Measurements from ENCODE around the gene JUNB.

Gene JUNB

DNA sequence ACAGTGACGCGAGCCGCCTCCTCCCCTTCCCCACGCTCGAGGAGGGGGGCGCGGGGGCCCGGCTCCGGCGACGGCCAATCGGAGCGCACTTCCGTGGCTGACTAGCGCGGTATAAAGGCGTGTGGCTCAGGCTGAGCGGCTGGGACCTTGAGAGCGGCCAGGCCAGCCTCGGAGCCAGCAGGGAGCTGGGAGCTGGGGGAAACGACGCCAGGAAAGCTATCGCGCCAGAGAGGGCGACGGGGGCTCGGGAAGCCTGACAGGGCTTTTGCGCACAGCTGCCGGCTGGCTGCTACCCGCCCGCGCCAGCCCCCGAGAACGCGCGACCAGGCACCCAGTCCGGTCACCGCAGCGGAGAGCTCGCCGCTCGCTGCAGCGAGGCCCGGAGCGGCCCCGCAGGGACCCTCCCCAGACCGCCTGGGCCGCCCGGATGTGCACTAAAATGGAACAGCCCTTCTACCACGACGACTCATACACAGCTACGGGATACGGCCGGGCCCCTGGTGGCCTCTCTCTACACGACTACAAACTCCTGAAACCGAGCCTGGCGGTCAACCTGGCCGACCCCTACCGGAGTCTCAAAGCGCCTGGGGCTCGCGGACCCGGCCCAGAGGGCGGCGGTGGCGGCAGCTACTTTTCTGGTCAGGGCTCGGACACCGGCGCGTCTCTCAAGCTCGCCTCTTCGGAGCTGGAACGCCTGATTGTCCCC, at the start of gene JUNB:
Gene JUNB, plus strand, starts transcription at position 142 of the 706 bp plus-strand sequence. Its CDS starts 286 bp downstream, at position 428.
- DNase-seq: peak; percentile 91

DNA sequence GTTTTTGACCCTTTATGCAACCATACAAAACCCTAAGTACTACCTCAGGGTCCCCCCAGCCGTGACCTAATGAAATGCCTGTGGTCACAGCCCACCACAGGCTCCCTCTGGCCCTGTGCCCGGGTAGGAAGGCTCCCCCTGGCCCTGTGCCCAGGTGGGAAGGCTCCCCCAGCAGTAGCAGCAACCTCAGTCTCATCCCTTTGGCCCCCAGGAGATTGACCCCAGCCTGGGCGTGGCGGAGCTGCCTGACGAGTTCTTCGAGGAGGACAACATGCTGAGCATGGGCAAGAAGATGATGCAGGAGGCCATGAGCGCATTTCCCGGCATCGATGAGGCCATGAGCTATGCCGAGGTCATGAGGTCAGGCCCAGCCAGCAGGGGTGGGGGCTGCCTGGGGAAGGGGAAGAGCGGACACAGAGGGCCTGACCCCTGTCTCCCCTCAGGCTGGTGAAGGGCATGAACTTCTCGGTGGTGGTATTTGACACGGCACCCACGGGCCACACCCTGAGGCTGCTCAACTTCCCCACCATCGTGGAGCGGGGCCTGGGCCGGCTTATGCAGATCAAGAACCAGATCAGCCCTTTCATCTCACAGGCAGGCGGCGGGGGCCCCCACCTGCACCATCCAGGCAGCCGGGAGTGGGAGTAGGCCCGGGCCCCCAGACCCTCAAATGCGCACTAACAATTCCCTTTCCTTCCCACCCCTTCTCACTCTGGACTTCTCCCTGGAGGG, 46.0 kb upstream of the JUNB start:
- no peak for DNase-seq

DNA sequence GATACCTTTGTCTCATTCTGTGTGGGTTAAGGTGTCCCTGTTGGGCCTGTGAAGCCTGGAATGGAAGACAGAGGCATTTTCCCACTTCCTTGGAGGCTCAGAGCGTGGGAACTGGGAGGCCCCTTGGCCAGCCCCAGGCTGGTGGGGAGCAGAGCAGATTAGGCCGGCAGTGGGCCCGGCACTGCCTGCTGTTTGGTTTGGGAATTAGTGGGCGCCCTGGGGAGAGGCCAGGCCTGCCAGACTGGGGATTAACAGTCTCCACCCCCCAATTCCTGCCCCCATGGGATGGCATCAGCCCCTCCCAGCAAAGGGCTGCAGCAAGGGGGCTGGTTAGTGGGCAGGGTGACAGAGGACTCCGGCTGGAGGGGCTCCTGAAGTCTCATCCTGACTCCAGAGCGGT, 42.8 kb upstream of the JUNB start:
- DNase-seq: no peak

DNA sequence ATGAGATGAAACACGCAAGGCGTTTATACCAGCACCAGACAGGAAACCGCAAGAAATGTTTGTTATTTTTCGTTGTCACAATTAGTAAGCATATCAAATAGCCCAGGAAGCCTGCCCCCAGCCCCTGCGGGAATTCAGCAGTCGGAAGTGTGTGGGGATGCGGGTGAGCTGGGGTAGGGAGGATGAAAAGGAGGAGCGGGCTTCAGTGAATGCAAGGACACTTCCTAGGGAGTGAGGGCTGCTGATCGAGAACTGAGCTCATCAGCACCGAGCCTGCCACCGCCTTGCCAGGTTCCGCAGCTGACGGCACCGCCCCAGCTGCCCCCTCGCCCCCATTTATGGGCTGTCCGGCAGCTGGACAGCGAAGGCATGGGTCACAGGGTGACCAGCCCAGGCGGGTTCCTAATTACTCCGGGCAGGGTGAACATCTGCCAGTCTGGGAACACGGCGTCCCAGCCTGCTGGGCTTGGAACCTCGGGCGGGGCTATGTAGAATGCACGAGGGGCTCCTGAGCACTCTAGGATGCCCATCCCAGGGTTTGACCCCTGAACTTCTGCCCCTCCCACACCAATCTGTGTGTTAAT, 41.3 kb upstream of the JUNB start:
- DNase-seq: peak; percentile 41

DNA sequence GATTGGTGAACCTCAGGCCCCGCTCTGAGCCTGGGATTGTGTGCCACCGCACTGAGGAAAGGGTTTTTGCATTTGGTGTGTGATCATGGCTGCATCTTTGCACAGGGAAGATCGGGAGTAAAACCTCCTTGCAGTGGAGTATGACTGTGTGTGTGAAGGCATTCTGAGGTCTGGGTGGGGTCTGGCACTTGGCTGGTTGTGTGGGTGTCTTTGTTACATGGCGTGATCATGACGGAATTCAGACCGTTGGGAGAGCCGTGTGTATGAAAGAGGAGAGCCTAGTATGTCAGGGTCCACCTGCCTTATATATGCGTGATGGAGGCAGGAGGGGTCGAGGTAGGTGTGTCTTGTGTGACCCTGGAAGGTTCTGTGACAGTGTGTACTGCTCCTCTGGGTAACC, 40.4 kb upstream of the JUNB start:
- no peak for DNase-seq

DNA sequence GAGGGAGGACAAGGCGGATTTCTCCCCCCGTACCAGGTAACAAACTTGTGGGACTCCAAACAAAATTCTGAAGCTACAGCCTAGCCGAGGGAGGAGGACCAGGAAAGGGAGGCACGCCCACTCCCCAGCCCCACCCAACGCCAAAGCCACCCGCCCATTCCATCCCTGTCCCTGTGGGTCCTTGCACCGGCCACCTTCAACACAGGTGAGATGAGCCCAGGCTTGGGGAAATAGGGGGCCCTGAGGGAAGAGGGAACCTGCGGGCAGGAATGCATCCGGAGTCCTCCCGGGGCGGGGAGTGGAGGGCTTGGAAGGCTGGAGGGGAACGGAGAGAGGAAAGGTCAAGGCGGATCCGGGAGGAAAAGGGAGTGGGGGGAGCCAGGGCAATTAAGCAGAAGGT, 39.7 kb upstream of the JUNB start, which contains the start of gene BEST2:
Gene BEST2, plus strand, starts transcription at position 157 of the 400 bp plus-strand sequence. CDS start 802 bp downstream, outside the sequence.
- no peak for DNase-seq

DNA sequence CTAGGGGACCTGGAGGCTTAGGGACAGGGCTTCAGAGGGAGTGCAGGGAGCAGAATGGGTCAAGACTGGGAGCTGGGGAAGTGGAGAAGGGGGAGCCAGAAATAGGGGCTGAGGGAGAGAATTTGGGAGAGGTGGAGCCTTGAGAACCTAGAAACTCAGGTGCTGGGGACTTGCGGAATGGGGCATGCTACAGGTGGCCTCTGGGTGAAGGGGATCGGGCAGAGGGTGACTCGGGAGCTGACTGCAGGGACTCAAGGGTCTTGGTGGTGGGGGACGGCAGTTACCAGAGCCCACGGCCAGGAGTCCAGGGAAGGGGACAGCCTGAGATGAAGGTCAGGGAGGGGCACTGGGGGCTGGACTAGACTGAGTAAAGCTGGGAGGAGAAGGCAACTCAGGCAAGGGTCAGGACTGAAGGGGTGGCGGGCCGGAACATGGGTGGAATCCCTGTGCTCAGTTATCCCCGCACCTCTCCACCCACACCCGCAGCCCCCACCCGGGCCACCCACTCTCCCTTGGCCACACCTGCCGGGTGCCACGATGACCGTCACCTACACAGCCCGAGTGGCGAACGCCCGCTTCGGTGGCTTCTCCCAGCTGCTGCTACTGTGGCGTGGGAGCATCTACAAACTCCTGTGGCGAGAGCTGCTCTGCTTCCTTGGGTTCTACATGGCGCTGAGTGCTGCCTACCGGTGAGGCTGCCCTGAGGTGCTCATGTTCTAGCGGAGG, 39.1 kb upstream of the JUNB start:
- DNase-seq: no peak

DNA sequence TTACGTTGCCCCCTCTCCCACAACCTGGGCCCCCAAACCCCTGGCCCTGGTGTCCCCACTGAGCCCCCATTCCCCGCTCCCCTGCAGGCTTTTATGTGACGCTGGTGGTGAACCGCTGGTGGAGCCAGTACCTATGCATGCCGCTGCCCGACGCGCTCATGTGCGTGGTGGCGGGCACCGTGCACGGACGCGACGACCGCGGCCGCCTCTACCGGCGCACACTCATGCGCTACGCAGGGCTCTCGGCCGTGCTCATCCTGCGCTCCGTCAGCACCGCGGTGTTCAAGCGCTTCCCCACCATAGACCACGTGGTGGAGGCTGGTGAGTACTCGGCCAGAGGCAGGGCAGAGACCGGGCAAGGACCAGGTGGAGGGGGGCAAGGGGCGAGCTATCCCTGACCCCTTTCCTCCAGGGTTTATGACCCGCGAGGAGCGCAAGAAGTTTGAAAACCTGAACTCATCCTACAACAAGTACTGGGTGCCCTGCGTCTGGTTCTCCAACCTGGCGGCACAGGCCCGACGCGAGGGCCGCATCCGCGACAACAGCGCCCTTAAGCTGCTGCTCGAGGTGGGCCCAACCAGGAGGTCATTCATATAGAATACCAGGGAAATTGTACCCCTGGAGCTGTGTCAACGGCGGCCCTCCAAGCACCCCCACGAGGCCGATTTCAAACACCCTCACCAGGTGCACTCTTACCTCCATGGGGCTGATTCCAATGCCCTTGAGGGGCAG, 36.7 kb upstream of the JUNB start:
- DNase-seq: no peak

DNA sequence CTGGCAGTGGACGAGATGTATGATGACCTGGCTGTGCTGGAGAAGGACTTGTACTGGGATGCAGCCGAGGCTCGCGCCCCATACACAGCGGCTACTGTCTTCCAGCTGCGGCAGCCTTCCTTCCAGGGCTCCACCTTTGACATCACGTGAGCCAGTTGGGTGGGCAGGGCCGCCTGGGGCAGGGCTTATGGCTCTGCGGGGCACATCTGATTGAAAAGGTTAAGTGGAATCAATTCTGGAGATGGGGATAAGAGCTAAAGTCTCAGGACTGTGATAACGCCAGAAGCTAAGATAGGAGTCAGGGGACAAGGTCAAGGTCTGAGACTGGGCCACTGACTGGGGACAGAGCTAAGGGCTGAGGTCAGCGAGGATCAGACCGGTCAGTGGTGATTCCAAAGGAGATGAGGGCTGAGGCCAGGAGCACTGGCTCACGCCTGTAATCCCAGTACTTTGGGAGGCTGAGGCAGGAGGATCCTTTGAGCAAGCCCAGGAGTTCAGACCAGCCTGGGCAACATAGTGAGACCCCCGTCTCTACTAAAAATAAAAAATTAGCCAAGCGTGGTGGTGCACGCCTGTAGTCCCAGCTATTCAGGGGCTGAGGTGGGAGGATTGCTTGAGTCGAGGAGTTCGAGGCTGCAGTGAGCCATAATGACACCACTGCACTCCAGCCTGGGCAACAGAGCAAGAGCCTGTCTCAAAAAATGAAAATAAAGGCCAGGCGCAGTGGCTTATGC, 35.0 kb upstream of the JUNB start:
- no peak for DNase-seq

DNA sequence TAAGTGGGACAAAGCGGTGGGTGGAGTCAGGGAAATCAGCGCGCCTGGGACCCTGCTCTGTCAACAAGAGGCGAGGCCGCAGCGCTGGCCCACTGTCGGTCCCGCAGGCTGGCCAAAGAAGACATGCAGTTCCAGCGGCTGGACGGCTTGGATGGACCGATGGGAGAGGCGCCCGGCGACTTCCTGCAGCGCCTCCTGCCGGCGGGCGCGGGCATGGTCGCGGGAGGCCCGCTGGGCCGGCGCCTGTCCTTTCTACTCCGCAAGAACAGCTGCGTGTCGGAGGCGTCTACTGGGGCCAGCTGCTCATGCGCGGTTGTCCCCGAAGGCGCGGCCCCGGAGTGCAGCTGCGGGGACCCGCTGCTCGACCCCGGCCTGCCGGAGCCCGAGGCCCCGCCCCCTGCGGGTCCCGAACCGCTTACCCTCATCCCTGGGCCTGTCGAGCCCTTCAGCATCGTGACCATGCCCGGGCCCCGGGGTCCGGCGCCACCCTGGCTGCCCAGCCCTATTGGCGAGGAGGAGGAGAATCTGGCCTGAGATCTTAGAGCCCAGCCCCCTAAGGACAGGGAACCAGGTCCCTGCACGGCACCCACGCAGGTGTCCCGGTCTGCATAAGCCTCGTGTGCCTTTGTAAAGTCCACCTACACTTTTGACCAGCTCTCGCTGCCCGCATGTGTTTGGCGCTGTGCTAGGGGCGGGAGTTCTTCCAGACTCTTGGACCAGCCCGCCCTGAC, 33.6 kb upstream of the JUNB start:
- DNase-seq: peak; percentile 36

DNA sequence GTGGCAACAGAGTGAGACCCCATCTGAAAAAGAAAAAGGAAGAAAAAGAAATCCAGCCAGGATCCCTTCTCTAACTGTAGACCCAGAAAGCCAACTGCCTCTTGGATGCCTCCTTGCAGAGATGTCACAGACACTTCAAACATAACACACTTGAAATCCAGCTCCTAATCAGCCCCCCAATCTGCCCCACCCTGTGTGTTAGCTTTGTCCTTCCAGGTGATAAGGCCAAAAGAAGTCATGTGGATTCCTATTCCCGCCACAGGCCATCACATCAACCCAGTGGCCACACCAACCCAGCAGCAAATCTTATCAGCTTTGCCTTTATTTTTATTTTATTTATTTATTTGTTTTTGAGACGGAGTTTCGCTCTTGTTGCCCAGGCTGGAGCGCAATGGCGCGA, 31.6 kb upstream of the JUNB start:
- no peak for DNase-seq

DNA sequence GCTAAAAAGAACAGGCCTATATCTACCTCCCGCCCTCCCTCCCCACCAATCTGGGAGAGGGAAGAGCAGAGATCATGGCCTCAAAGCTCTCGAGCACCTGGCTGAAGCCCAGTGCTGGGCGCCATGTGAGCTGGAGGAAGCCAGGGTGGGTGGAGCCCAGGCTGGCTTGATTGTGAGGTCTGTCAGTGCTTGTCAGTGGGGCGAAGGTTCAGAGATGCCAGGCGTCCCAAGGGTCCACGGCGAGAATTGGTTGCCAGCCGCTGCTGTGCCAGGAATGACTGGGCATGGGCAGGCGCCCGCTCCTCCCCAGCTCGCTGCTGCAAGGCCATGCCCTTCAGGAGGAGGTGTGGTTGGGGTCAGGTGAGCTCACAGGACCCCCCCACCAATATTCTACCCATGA, 28.2 kb upstream of the JUNB start:
- DNase-seq: no peak

DNA sequence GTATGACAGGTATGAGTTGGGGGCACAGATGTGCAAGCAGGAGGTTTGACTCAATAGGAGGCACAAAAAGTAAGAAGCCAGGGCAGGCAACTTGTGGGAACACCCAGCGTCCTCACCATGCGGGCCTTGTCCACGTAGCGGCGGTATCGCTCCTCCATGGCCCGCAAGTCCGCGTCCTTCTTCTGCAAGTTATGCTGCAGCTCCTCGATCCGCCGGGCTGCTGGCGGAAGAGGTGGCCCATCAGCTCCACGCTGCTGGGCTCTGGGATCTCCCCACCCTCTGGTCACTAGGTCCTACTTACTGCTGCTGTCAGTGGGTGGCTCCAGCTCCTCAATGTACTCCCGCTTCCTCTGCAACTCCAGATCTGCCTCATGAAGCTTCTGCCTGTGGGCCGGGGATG, 26.6 kb upstream of the JUNB start:
- no peak for DNase-seq

DNA sequence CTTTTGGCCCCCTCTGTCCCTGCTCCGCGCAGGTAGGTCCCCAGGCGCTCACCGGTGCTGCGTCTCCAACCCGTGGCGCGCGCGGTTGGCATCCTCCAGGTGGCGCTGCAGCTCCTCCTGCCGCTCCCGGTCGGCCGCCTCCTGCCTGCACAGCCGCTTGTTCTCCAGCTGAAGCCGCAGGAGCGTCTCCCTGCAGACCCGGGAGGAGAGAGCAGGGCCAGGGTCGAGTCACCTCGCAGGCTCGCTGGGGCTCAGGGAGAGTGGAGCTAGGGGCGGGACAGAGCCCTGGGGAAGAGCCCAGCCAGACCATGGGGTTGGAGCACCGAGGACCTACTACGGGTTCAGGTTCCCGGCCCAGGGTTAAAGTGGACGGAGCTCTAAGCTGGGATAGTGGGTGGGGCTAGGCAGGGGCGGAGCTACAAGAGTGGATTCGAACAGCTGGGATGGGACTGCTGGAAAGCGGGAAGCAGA, 25.2 kb upstream of the JUNB start:
- no peak for DNase-seq

DNA sequence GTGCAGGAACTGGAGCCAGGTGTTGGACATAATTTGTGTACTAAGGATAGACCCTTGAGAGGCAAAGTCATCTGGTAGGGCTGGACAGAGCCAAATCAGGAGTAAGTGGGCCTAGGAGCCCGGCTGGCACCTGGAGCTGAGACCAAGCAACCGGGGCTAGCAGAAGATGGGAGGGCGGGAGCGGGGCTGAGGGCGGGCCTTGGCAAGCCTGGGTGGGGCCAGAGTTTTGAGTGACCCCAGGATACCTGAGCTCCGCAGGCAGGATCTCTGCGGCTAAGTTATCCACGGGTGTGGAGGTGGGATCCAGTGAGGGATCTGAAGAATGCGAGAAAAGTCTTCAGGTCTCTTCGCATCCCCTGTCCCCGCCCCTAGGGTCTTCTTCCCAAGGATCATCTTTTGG, 24.1 kb upstream of the JUNB start:
- no peak for DNase-seq

DNA sequence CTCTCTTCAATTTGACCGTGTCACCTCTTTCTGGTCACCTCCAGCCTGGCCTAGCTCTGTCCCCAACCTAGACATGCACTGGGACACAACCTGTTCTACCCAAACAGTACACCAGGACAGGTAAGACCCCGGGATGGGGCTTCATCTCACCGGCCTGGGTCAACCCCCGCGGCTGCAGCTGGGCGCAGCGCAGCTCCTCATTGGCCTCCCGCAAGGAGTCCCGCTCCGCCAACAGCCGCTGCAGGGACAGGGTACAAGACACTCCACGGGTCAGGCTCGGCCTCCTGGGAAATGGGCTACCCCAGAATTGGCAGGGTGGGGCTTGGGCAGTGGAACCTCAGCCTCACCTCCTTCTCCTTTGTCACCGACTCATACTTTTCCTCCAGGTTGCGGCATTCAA, 23.6 kb upstream of the JUNB start:
- DNase-seq: no peak

DNA sequence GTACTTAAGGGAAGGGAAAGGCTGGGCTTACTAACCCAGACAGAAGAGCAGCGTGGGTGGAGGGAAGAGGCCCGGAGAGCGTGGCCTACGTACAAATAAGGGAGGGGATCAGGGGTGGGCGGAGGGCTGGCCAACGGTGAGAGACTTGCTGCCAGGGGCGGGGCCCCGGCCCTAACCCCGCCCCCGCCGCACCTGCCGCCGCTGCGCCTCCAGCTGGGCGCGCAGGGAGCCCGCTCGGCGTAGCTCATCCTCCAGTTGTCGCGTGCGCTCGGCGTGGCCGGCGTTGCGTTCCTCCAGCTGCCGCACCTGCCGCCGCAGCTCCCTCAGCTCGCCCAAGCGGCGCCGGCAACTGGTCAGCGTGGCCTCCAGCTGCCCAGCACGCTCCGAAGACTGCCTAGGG, 21.6 kb upstream of the JUNB start:
- no peak for DNase-seq

DNA sequence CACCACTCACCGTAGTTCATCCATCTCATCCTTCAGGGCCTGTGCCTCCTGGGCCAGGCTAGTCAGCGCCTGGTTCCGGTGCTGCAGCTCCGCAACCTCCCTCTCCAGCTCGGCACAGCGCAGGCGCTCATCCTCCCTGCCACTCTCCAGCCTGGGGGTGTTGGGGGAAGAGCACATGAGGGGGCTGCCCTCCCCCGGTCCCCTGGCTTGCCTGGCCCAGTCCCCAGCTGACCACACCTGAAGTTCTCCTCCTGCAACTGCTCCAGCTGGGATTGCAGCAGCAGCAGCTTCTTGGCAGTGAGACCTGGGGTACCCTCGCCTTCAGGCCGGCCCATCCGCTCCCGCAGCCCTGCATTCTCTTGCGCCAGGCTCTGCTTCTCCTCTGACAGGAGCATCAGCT, 20.4 kb upstream of the JUNB start:
- DNase-seq: no peak

DNA sequence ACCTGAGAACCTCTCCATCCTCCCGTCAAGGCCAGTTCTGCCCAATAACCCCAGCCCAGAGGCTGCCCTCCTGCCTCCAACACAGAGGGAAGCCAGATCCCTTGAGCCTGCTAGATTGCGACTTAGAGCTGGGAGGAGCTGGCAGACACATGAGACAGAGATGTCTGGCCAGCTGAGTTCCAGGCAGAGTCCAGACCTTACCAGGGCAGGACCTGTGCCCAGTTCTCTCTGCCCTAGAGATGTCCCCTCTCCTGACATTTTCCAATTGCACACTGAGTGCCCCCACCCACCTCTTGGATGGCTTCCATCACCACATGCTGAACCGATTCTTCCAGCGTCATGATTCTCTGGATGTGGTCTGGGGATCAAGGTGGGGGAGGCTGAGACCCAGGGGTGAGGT, 19.0 kb upstream of the JUNB start:
- no peak for DNase-seq

DNA sequence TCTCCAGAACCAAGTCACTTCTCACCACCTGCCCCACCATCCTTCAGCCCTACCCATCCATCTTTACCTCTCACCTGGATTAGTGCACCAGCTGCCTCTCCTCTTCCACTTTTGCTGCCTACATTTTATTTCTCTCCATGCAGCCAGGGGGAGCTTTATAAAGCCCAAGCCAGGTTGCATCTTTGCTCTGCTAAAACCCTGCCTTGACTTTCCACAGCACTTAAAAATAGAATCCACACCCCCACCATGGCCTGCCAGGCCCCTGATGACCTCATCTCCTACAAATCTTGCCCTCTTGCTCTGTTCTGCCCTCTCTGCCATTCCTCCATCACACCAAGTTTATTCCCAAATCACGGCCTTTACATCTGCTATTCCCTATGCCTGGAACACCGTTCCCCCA, 17.7 kb upstream of the JUNB start:
- DNase-seq: no peak
